Adrenal gland (tissue), 5 donors: Measurements from ENCODE around the gene SLC27A5.

Source experiments
- POLR2A ChIP-seq, 2 donors: fragments of 450-650 bp; IDR thresholded peaks; one replicate each; pipeline ENCODE4 v1.6.1; 2017; ENCODE audit warnings: antibody characterized with exemption in 2 of 2, mild to moderate bottlenecking in 2 of 2, moderate library complexity in 1 of 2
- TF ChIP-seq, protein P1 (sequence below), 6 experiments: fragments of 450-650 bp in 4 of 6; fragments of 200-600 bp in 2 of 6; sonication (generic) in 1 of 6; IDR thresholded peaks; 1 replicate in 5 of 6; 2 replicates in 1 of 6; pipeline versions ENCODE4 v1.5.1 to v1.8.0; 2016 to 2021; ENCODE audit warnings: antibody characterized with exemption in 6 of 6, mild to moderate bottlenecking in 2 of 6, moderate library complexity in 1 of 6
- donor health status: DM: no; HTN: no; CAD: no.

DNA sequence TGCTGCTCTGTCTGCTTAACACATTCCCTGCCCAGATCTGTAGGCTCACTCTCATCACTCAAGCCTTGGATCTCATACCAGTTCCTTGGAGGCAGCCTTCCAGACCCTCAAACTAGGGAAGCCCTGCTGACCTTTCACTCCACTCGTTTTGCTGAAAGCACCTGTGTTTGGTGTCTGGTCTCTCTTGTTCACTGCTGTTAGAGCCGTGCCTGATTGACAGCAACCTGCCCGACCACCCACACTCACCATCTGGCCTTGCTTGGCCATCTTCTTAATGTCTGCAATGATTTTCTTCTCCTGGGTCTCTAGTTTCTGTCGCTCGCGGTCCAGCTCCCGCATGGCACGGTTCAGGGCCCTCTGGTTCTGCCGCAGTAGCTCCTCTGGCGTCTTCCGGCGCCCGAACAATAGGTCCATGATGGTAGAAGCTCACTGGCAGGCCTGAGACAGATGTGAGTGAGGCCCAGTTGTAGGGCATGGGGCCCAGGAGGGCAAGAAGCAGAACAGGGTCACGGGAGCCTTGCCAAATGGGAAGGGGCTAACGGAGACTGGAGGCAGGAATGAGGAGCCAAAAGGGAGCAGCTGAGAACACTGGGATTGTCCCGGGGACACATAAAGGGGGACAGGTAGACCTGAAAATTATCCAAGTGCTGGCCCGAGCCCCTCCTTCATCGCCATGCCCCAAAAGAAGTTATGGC, 42.2 kb upstream of the SLC27A5 start:
- TF ChIP-seq, protein P1, sequence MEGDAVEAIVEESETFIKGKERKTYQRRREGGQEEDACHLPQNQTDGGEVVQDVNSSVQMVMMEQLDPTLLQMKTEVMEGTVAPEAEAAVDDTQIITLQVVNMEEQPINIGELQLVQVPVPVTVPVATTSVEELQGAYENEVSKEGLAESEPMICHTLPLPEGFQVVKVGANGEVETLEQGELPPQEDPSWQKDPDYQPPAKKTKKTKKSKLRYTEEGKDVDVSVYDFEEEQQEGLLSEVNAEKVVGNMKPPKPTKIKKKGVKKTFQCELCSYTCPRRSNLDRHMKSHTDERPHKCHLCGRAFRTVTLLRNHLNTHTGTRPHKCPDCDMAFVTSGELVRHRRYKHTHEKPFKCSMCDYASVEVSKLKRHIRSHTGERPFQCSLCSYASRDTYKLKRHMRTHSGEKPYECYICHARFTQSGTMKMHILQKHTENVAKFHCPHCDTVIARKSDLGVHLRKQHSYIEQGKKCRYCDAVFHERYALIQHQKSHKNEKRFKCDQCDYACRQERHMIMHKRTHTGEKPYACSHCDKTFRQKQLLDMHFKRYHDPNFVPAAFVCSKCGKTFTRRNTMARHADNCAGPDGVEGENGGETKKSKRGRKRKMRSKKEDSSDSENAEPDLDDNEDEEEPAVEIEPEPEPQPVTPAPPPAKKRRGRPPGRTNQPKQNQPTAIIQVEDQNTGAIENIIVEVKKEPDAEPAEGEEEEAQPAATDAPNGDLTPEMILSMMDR (IDR thresholded peaks at IDR 0.05): no peak
- no peak for TF ChIP-seq POLR2A (IDR thresholded peaks at IDR 0.05)
